Measurements from ENCODE around the gene SNU13.
"Not testable (repeated sequence)": the region's sequence is repeated elsewhere in the genome, so short reads cannot be mapped to it uniquely, and the experiment has no call there.

The SNU13 gene

DNA sequence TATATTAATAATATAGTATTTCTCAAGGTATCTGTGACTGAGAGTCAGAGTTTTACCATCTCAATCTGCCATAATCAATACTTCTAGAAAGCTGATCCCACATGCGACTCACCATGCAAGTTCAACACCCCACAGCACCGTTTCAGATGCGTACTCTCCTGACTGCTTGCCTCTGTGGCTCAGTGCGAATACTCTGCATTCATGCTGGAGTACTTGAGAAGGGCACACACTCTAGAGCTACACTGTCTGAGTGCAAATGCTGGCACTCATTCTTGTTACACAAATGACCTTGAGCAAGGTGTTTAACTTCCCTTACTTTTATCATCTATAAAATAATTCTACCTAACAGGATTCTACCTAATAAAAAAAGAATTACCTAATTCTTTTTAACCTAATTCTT is 12.5 kb downstream of the SNU13 start:
- no peak for DNase-seq

DNA sequence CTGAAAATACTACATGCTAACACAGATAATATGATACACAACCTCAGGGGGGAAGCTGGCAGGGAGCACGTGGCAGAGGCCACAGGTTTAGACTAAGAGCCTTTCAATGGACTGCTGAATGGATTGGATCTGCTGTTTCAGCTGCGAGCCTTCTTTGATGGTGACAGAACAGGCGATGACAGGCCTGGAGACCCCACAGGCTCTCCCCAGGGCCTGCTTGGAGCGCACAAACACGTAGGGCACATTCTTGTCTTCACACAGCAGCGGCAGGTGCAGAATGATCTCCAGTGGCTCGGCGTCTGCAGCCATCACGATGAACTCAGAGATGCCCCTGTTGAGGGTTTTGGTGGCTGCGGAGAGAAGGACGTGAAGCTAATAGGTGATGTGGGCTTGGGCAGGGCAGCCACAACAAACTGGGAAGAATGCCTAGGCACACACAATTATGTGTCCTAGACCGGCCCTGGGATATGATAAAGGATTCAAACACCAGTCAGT is 13.8 kb downstream of the SNU13 start:
- no peak for DNase-seq

DNA sequence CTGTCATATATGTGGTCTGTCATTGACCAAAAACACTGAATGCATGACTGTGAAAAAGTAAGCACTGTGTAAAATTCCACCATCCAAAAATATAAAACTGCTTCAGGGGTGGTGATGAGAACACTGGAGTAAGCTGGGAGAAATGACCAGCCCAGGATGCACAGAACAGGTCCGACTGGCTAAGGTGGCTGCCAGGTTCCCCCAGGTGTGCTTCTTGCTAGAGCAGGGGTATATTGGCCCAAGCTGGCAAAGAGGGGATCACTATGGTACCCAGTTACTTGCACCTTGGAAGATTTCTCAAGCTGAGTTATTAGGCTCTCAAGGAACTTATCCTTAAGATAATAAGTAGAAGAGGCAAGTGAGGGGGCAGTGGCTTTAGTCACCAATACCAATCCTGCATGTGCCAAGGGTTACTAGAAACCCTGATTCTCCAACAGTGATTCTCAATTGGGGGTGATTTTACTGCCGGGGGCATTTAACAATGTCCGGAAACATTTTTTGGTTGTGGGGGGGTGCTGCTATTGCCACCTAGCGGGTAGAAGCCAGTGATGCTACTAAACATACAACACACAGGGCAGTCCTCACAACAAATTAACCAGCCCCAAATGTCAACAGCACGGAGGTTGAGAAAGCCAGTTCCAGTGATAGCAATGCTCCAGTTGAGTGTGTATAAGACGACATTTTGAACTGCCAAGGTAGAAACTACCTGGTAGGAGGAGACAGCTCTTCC is 15.7 kb downstream of the SNU13 start:
- no peak for DNase-seq

GRCh38 chr22:41672096-41672495 is 16.6 kb downstream of the SNU13 start:
- DNase-seq = not testable (repeated sequence)

- no peak for DNase-seq
Observed at GRCh38 chr22:41668971-41669911, 19.4 kb downstream of the SNU13 start.

DNA sequence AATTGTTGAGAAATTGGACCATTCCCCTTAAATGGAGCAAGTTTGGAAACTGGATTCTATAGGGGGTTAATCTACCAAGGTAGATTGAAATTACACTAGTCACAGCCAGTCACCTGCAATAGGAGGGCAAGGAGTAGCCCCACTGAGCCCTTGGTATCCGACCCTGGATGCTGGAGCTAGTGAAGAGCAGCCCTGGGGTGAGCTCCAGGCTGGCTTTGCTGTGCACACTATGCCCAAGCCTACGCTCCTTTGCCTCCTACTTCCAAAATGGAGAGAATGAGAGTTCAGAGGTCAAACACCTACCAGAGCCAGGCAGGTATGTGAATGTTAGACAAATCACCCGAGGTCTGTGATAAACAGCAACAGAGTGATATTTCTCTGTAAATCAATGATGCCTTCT is 23.7 kb downstream of the SNU13 start:
- DNase-seq = no peak

DNA sequence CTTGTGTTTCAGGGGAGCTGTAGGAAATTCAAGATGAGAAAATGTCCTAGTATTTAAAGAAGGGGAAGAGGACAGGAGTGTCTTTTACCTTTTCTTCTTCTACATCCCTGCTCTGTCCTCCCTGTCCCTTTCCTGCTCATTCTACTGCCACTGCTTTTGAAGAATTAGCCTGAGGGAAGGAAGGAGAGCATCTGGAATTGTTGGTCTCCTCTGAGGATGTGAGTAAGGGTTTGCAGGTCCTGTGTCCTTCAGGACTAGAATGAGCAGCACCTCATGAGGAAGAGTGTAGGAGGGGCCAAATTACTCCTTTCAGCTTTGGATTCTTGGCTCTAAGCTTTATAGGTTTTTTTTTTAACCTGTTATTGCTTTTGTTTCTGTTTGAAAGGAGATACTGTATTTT is 24.2 kb downstream of the SNU13 start:
- DNase-seq = no peak

GRCh38 chr22:41663594-41663993 is 25.1 kb downstream of the SNU13 start:
- DNase-seq = not testable (repeated sequence)

GRCh38 chr22:41661713-41662112 is 27.0 kb downstream of the SNU13 start:
- DNase-seq = no peak

DNA sequence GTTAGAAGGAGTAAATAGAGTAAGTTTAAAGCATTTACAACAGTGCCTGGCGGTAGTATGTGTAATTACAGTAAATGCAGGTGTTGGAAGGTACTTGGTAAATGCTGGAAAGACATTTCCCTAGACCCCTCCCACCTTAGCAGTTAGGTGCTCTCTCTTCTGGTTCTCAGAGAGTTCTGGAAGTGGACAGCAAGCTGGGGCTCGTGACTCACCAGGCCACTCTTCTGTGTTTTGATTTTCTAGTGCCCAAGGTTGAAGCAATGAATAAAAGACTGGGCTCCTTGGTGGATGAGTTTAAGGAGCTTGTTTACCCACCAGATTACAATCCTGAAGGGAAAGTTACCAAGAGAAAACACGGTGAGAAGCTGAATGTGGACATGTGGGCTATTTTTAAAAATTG is 27.6 kb downstream of the SNU13 start:
- no peak for DNase-seq

GRCh38 chr22:41660416-41660815 is 28.3 kb downstream of the SNU13 start:
- no peak for DNase-seq

DNA sequence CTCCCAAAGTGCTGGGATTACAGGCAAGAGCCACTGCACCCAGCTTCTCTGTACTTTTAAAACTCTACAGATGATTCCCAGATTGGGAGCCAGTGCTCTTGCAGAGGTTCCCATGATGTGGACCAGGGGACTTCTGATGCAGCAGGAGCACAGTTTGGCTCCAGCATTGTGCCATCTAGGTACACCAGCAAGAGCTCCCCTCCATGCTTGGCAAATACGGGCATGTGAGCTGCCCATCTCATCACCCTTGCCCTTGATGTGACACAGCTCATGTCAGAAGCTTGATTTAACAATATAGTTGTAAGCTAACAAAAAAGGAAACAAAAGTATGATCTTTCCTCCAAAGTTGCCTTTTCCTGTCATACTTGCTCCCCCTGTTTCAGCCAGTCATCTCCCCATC is 28.7 kb downstream of the SNU13 start:
- DNase-seq = no peak

- DNase-seq = no peak
Observed at GRCh38 chr22:41658869-41659268, 29.8 kb downstream of the SNU13 start.

GRCh38 chr22:41657709-41658108 is 31.0 kb downstream of the SNU13 start:
- DNase-seq = no peak

GRCh38 chr22:41656556-41656955 is 32.1 kb downstream of the SNU13 start:
- DNase-seq = no peak

DNA sequence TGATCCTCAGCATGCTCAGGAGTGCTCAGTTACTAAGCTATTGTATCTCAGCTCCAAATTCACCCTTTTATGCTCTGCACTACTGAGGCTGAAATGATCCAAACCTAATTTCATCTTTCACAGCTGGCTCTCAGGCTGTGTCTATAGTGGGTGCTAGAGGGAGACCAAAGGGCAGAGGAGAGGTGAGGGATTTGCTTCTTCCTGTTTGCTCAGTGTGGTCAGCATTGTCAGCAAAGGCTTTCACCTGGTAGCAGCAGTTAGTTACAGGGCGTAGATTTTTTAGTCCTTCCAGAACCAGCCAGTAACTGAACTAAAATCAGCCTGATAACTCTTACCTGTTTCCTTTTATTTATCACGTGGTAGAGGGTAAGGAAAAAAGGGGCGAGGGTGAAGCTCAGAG is 34.3 kb downstream of the SNU13 start:
- DNase-seq = no peak

DNA sequence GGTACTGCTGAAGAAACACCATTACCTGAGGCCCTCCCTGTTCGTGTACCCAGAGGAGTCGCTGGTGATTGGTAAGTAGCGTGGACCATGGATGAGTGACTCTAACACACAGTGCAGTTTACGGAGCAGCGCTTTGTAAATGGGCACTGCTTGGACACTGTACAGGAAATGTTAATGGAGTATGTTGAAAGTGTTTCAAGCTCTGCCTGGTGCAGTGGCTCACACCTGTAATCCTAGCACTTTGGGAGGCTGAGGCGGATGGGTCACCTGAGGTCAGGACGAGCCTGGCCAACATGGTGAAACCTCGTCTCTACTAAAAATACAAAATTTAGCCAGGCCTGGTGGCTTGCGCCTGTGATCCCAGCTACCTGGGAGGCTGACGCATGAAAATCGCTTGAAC is 37.8 kb downstream of the SNU13 start:
- DNase-seq = no peak

DNA sequence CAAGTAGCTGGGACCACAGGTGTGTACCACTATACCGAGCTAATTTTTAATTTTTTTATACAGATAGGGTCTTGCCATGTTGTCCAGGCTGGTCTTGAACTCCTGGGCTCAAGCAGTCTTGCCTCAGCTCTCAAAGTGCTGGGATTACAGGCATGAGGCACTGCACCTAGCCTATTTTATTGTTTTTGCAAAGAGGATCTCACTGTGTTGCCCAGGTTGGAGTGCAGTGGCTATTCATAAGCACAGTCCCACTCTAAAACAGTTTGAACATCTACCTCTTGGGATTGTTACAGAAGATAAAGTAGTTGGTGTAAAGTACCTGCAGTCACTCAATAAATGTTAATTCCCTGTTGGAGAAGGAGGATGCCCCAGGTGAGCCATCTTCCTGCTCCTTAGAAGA is 38.4 kb downstream of the SNU13 start:
- DNase-seq = no peak

- no peak for DNase-seq
Observed at GRCh38 chr22:41648432-41648831, 40.2 kb downstream of the SNU13 start.

DNA sequence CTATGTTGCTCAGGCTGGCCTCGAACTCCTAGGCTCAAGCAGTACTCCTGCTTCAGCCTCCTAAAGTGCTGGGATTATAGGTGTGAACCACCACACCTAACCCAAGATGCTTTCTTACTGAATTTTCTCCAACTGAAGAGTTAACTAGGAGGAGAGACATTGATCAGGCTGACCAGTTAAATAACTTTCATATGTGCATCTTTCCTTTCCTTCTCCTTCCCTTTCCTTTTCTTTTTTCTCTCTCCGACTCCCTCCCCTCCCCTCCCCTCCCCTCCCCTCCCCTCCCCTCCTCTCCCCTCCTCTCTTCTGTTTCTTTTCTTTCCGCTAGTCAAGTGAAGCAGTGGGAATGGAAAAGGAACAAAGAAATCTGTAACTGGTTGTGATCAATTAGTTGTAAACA is 40.9 kb downstream of the SNU13 start:
- no peak for DNase-seq

DNA sequence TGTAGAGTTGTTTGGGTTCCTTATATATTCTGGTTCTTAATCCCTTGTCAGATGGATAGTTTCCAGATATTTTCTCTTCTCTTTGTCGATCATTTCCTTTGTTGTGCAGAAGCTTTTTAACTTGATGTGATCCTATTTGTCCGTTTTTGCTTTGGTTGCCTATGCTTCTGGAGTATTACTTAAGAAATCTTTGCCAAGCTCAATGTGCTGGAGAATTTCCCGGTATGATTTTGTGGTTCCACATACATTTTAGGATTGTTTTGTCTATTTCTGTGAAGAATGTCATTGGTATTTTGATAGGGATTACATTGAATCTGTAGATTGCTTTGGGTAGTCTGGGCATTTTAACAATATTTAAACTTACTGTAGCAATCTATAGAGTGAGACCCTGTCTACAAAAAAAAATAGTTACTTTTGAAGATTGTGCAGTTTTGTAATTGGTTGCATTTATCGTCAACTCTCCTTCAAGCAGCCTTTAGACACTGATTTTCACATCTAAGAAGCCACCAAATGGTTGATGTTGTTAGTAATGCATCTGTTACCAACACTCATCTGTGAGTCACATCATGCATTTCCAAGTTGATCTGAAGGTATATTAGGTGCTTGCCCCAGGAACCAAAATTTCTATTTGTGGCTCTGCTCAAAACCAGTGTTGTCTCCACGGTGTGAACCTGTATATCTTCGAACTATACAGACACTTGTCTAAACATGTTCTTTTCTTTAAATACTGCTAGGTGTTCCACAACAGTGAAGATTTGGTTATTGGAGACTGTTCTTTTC is 46.1 kb downstream of the SNU13 start:
- DNase-seq = no peak

DNA sequence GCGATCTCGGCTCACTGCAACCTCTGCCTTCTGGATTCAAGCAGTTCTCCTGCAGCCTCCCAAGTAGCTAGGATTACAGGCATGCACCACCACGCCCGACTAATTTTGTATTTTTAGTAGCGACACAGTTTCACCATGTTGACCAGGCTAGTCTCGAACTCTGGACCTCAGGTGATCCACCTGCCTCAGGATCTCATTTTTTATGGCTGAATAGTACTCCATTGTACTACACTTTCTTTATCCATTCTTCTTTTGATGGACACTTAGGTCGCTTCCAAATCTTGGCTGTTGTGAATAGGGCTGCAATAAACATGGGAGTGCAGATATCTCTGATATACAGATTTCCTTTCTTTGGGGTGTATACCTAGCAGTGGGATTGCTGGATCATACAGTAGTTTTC is 46.8 kb downstream of the SNU13 start:
- no peak for DNase-seq

DNA sequence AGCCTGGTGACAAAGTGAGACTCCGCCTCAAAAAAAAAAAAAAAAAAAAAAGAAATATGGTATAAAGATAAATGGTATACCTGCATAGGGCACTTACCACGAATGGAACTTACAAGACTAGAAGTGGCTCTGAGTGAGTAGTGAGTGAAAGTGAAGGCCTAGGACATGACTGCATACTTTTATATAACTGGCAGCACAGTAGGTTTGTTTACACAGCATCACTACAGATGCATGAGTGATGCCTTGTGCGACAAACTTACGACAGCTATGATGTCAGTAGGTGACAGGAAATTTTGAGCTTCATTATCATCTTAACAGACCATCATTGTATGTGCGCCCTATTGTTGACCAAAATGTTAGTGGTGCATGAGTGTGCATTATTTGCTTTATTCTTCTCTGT is 49.9 kb downstream of the SNU13 start:
- no peak for DNase-seq

All from CD4-positive, alpha-beta T cell treated with Interleukin-17A for 4 hours (primary cell).